ENCODE data around the gene SPSB1.

SPSB1 gene

GRCh38 chr1:9413071-9413876 is 120.6 kb downstream of the SPSB1 start:
- TF ChIP-seq POLR2AphosphoS5 (IDR thresholded peaks at IDR 0.05; ENCODE audit: low read depth, low read length) (no peak), REST (IDR thresholded peaks at IDR 0.05; ENCODE audit: insufficient read depth in 1 of 2, low read depth in 2 of 2, low read length in 2 of 2) (no peak), SIN3A (IDR thresholded peaks at IDR 0.05; ENCODE audit: borderline replicate concordance, insufficient read depth, low read length) (no peak), TAF1 (IDR thresholded peaks at IDR 0.05; ENCODE audit: borderline replicate concordance, insufficient read depth, low read length) (no peak)

GRCh38 chr1:9413877-9414213 is 121.2 kb downstream of the SPSB1 start:
- TF ChIP-seq POLR2AphosphoS5 (IDR thresholded peaks at IDR 0.05; ENCODE audit: low read depth, low read length) (no peak), TAF1 (IDR thresholded peaks at IDR 0.05; ENCODE audit: borderline replicate concordance, insufficient read depth, low read length) (no peak), REST (IDR thresholded peaks at IDR 0.05; ENCODE audit: insufficient read depth in 1 of 2, low read depth in 2 of 2, low read length in 2 of 2) (no peak), FOXP2 (optimal IDR thresholded peaks at IDR 0.05; ENCODE audit: borderline replicate concordance, extremely low read depth, extremely low read length, insufficient read depth) (no peak), SIN3A (IDR thresholded peaks at IDR 0.05; ENCODE audit: borderline replicate concordance, insufficient read depth, low read length) (no peak)

GRCh38 chr1:9416506-9416905 is 123.8 kb downstream of the SPSB1 start:
- no peak for TF ChIP-seq FOXP2 (optimal IDR thresholded peaks at IDR 0.05; ENCODE audit: borderline replicate concordance, extremely low read depth, extremely low read length, insufficient read depth)

- TF ChIP-seq REST (IDR thresholded peaks at IDR 0.05; ENCODE audit: insufficient read depth in 1 of 2, low read depth in 2 of 2, low read length in 2 of 2) (no peak), FOXP2 (optimal IDR thresholded peaks at IDR 0.05; ENCODE audit: borderline replicate concordance, extremely low read depth, extremely low read length, insufficient read depth) (no peak), TAF1 (IDR thresholded peaks at IDR 0.05; ENCODE audit: borderline replicate concordance, insufficient read depth, low read length) (no peak), SIN3A (IDR thresholded peaks at IDR 0.05; ENCODE audit: borderline replicate concordance, insufficient read depth, low read length) (no peak), POLR2AphosphoS5 (IDR thresholded peaks at IDR 0.05; ENCODE audit: low read depth, low read length) (no peak)
Observed at GRCh38 chr1:9416918-9417500, 124.3 kb downstream of the SPSB1 start.

- TF ChIP-seq FOXP2 (optimal IDR thresholded peaks at IDR 0.05; ENCODE audit: borderline replicate concordance, extremely low read depth, extremely low read length, insufficient read depth) (no peak), SIN3A (IDR thresholded peaks at IDR 0.05; ENCODE audit: borderline replicate concordance, insufficient read depth, low read length) (no peak), POLR2AphosphoS5 (IDR thresholded peaks at IDR 0.05; ENCODE audit: low read depth, low read length) (no peak), REST (IDR thresholded peaks at IDR 0.05; ENCODE audit: insufficient read depth in 1 of 2, low read depth in 2 of 2, low read length in 2 of 2) (no peak), TAF1 (IDR thresholded peaks at IDR 0.05; ENCODE audit: borderline replicate concordance, insufficient read depth, low read length) (no peak)
Observed at GRCh38 chr1:9417695-9418094, 125.0 kb downstream of the SPSB1 start.
